H9 (cell line): ENCODE data around the gene IER5L. TPM values are rescaled to one million over a fixed set of nuclear protein-coding genes. Genes with fewer than 3 reads are reported as not detected.
A peak's percentile ranks its signal among the peaks of the same experiment; 100 is the strongest.

ENCODE experiments used
- DNase-seq: peaks from one replicate; pipeline ENCODE4 v3.0.0-alpha.2; 2017
- H2AFZ ChIP-seq: one replicate; pipeline ENCODE4 v1.6.1; 2013; ENCODE audit warnings: mild to moderate bottlenecking, low read length, control low read depth, moderate library complexity
- H2AK5ac ChIP-seq: 2 replicates; pipeline ENCODE4 v1.6.1; 2013; ENCODE audit warnings: low read length, control low read depth, mixed read lengths; ENCODE audit not compliant: insufficient read length
- H2BK120ac ChIP-seq: one replicate; pipeline ENCODE4 v1.6.1; 2013; ENCODE audit warnings: low read depth, mild to moderate bottlenecking, low read length, control low read depth, inconsistent platforms; ENCODE audit not compliant: poor library complexity, severe bottlenecking
- H2BK12ac ChIP-seq: 2 replicates; pipeline ENCODE4 v1.6.1; 2013; ENCODE audit warnings: low read length, control low read depth, mixed read lengths, low read depth; ENCODE audit not compliant: insufficient read length
- H2BK15ac ChIP-seq: 2 replicates; pipeline ENCODE4 v1.6.1; 2013; ENCODE audit warnings: low read depth, low read length, control low read depth
- H2BK20ac ChIP-seq: one replicate; pipeline ENCODE4 v1.6.1; 2013; ENCODE audit warnings: low read depth, mild to moderate bottlenecking, low read length, control low read depth, inconsistent platforms; ENCODE audit not compliant: poor library complexity, severe bottlenecking
- H2BK5ac ChIP-seq: 2 replicates; pipeline ENCODE4 v1.6.1; 2013; ENCODE audit warnings: low read length, control low read depth, mixed read lengths; ENCODE audit not compliant: insufficient read length
- H3K14ac ChIP-seq: 2 replicates; pipeline ENCODE4 v1.6.1; 2013; ENCODE audit warnings: low read length, control low read depth; ENCODE audit not compliant: insufficient read depth
- H3K18ac ChIP-seq: 2 replicates; pipeline ENCODE4 v1.6.1; 2013; ENCODE audit warnings: low read depth, mild to moderate bottlenecking, mixed read lengths, low read length, control low read depth; ENCODE audit not compliant: insufficient read length
- H3K23ac ChIP-seq: 2 replicates; pipeline ENCODE4 v1.6.1; 2013; ENCODE audit warnings: low read length, control low read depth, mixed read lengths, low read depth; ENCODE audit not compliant: insufficient read length
- H3K23me2 ChIP-seq: 2 replicates; pipeline ENCODE4 v1.6.1; 2013; ENCODE audit warnings: low read depth, mild to moderate bottlenecking, mixed read lengths, low read length, control low read depth; ENCODE audit not compliant: insufficient read length, poor library complexity, severe bottlenecking
- H3K27ac ChIP-seq: 2 replicates; pipeline ENCODE4 v1.5.1; 2013; ENCODE audit warnings: low read length, control low read depth, mixed read lengths, low read depth; ENCODE audit not compliant: insufficient read length
- H3K27me3 ChIP-seq: 2 replicates; pipeline ENCODE4 v1.6.1; 2013; ENCODE audit warnings: low read length, control low read depth, inconsistent platforms; ENCODE audit not compliant: insufficient read depth
- H3K4ac ChIP-seq: 2 replicates; pipeline ENCODE4 v1.6.1; 2013; ENCODE audit warnings: low read depth, mild to moderate bottlenecking, control low read depth, inconsistent platforms, low read length, moderate library complexity
- H3K4me1 ChIP-seq: 2 replicates; pipeline ENCODE4 v1.6.1; 2013; ENCODE audit warnings: low read length, control low read depth, inconsistent platforms; ENCODE audit not compliant: insufficient read depth
- H3K4me2 ChIP-seq: 2 replicates; pipeline ENCODE4 v1.6.1; 2013; ENCODE audit warnings: low read length, control low read depth, mixed read lengths; ENCODE audit not compliant: insufficient read length, insufficient read depth
- H3K56ac ChIP-seq: 2 replicates; pipeline ENCODE4 v1.6.1; 2013; ENCODE audit warnings: low read depth, mild to moderate bottlenecking, mixed read lengths, low read length, control low read depth; ENCODE audit not compliant: insufficient read length
- H3K79me1 ChIP-seq: 2 replicates; pipeline ENCODE4 v1.6.1; 2013; ENCODE audit warnings: low read depth, mild to moderate bottlenecking, moderate library complexity, low read length, control low read depth, inconsistent platforms; ENCODE audit not compliant: insufficient read depth, poor library complexity, severe bottlenecking
- H3K79me2 ChIP-seq: 2 replicates; pipeline ENCODE4 v1.6.1; 2013; ENCODE audit warnings: low read length, control low read depth, inconsistent platforms; ENCODE audit not compliant: insufficient read depth
- H3K9ac ChIP-seq: 2 replicates; pipeline ENCODE4 v1.6.1; 2013; ENCODE audit warnings: low read length, control low read depth, mixed read lengths; ENCODE audit not compliant: insufficient read length; ENCODE audit errors: extremely low read depth
- H3K9me3 ChIP-seq: one replicate; pipeline ENCODE4 v1.6.1; 2013; ENCODE audit warnings: low read depth, low read length, inconsistent platforms; ENCODE audit not compliant: control insufficient read depth
- H3T11ph ChIP-seq: one replicate; pipeline ENCODE4 v1.6.1; 2013; ENCODE audit warnings: mild to moderate bottlenecking, low read length, control low read depth, inconsistent platforms
- H4K20me1 ChIP-seq: one replicate; pipeline ENCODE4 v1.6.1; 2013; ENCODE audit not compliant: control insufficient read depth, insufficient read length, insufficient read depth
- H4K5ac ChIP-seq: 2 replicates; pipeline ENCODE4 v1.6.1; 2013; ENCODE audit warnings: low read depth, mild to moderate bottlenecking, mixed read lengths, low read length, control low read depth; ENCODE audit not compliant: insufficient read length
- H4K8ac ChIP-seq: replicated peaks from 2 replicates; pipeline ENCODE4 v1.6.1; 2013; ENCODE audit warnings: low read length, control low read depth, mixed read lengths, low read depth; ENCODE audit not compliant: insufficient read length
- H4K91ac ChIP-seq: 2 replicates; pipeline ENCODE4 v1.6.1; 2013; ENCODE audit warnings: low read depth, mild to moderate bottlenecking, moderate library complexity, mixed read lengths, low read length, control low read depth; ENCODE audit not compliant: insufficient read length
- H3K27ac Mint-ChIP-seq, 3 experiments: 2 replicates in 2 of 3; 3 replicates in 1 of 3; pipeline ENCODE4 v1.8.0; 2020 to 2021; ENCODE audit warnings: mixed read lengths in 3 of 3, mild to moderate bottlenecking in 1 of 3, moderate library complexity in 1 of 3
- H3K27me3 Mint-ChIP-seq: 2 replicates; pipeline ENCODE4 v1.8.0; 2021; ENCODE audit warnings: low read depth, mild to moderate bottlenecking, moderate library complexity, mixed read lengths
- H3K36me3 Mint-ChIP-seq, 3 experiments: 2 replicates in 2 of 3; 3 replicates in 1 of 3; pipeline ENCODE4 v1.8.0; 2020 to 2021; ENCODE audit warnings: low read depth in 3 of 3, mixed read lengths in 3 of 3; ENCODE audit not compliant: insufficient read depth in 1 of 3
- H3K4me1 Mint-ChIP-seq, 2 experiments: 2 replicates each; pipeline ENCODE4 v1.8.0; 2020; ENCODE audit warnings: mixed read lengths in 2 of 2
- H3K4me3 Mint-ChIP-seq, 2 experiments: 2 replicates in 1 of 2; 3 replicates in 1 of 2; pipeline ENCODE4 v1.8.0; 2020 to 2021; ENCODE audit warnings: mild to moderate bottlenecking in 2 of 2, mixed read lengths in 2 of 2, moderate library complexity in 1 of 2
- H3K9me3 Mint-ChIP-seq, 2 experiments: 2 replicates in 1 of 2; 3 replicates in 1 of 2; pipeline ENCODE4 v1.8.0; 2020; ENCODE audit warnings: mild to moderate bottlenecking in 2 of 2, mixed read lengths in 2 of 2, moderate library complexity in 1 of 2
- WGBS: extraction: QIAGEN DNeasy Blood & Tissue Kit; methylation state at CpG from one replicate; pipeline ENCODE4 v1.1.7; 2013; ENCODE audit warnings: missing lambda C conversion rate, low lambda C conversion rate, mixed read lengths; ENCODE audit not compliant: insufficient read length; ENCODE audit errors: extremely low coverage; 5-methylcytosine and 5-hydroxymethylcytosine counted together
- total RNA-seq: library from RNA; stranded (reverse); gene quantifications from 2 replicates; pipeline ENCODE4 v1.2.1, GENCODE V29; 2021
- TF ChIP-seq, protein P1 (sequence below): fragments of 200-600 bp; sonication (generic); conservative IDR thresholded peaks from 3 replicates; pipeline ENCODE4 v1.8.0; 2021; ENCODE audit warnings: antibody characterized with exemption, mild to moderate bottlenecking

The IER5L gene
- total RNA-seq, 1 experiment from 2014 or later: 1.0 TPM

GRCh38 chr9:129162497-129163197 is 15.4 kb downstream of the IER5L start:
- Mint-ChIP-seq H3K4me3 (no peak overlapping the region), H3K9me3 (no peaks in the 10 kb centered on the region; a peak in 2 of 5 replicates), H3K27me3 (peaks cover 1% of the 10 kb centered on the region), H3K36me3 (peaks cover 0 to 7% (median 5%) of the 10 kb centered on the region in 3 experiments; a peak in 3 of 7 replicates), H3K27ac (peak overlapping the region in 1 of 3 experiments; percentile 42; a peak in 1 of 7 replicates), H3K4me1 (peaks cover 14 to 39% of the 10 kb centered on the region in 2 experiments)
- Histone ChIP-seq H2BK15ac (no peak overlapping the region), H3K27me3 (no peaks in the 10 kb centered on the region), H3K18ac (no peak overlapping the region), H3K14ac (no peak overlapping the region), H3K9me3 (no peaks in the 10 kb centered on the region), H4K91ac (no peak overlapping the region), H3K23ac (no peak overlapping the region), H3K4me1 (peaks cover 2% of the 10 kb centered on the region; the same call in 1 of the 2 replicates), H3K79me1 (no peaks in the 10 kb centered on the region), H3K4me2 (no peak overlapping the region), H2AK5ac (no peak overlapping the region), H3K56ac (no peak overlapping the region), H2BK5ac (no peak overlapping the region), H4K5ac (no peak overlapping the region), H3T11ph (no peak overlapping the region), H2BK12ac (no peak overlapping the region), H3K27ac (no peak overlapping the region), H4K20me1 (no peaks in the 10 kb centered on the region), H3K79me2 (no peaks in the 10 kb centered on the region), H3K9ac (no peak overlapping the region), H3K23me2 (no peaks in the 10 kb centered on the region), H2AFZ (no peak overlapping the region), H2BK20ac (no peak overlapping the region), H4K8ac (no peak overlapping the region), H2BK120ac (no peak overlapping the region), H3K4ac (no peak overlapping the region)
- WGBS: no CpG with 5 or more reads among the region's 11 CpGs
- DNase-seq: no peak
- TF ChIP-seq, protein P1, sequence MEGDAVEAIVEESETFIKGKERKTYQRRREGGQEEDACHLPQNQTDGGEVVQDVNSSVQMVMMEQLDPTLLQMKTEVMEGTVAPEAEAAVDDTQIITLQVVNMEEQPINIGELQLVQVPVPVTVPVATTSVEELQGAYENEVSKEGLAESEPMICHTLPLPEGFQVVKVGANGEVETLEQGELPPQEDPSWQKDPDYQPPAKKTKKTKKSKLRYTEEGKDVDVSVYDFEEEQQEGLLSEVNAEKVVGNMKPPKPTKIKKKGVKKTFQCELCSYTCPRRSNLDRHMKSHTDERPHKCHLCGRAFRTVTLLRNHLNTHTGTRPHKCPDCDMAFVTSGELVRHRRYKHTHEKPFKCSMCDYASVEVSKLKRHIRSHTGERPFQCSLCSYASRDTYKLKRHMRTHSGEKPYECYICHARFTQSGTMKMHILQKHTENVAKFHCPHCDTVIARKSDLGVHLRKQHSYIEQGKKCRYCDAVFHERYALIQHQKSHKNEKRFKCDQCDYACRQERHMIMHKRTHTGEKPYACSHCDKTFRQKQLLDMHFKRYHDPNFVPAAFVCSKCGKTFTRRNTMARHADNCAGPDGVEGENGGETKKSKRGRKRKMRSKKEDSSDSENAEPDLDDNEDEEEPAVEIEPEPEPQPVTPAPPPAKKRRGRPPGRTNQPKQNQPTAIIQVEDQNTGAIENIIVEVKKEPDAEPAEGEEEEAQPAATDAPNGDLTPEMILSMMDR: no peak
